ENCODE results near the gene CDH23. TPM values are rescaled to one million over a fixed set of nuclear protein-coding genes. Genes with fewer than 3 reads are reported as not detected.
A peak's percentile ranks its signal among the peaks of the same experiment; 100 is the strongest.

CDH23 gene
- total RNA-seq, 4 donors from 2014 or later, result 14.4 to 29.6 (median 19.7) TPM

DNA sequence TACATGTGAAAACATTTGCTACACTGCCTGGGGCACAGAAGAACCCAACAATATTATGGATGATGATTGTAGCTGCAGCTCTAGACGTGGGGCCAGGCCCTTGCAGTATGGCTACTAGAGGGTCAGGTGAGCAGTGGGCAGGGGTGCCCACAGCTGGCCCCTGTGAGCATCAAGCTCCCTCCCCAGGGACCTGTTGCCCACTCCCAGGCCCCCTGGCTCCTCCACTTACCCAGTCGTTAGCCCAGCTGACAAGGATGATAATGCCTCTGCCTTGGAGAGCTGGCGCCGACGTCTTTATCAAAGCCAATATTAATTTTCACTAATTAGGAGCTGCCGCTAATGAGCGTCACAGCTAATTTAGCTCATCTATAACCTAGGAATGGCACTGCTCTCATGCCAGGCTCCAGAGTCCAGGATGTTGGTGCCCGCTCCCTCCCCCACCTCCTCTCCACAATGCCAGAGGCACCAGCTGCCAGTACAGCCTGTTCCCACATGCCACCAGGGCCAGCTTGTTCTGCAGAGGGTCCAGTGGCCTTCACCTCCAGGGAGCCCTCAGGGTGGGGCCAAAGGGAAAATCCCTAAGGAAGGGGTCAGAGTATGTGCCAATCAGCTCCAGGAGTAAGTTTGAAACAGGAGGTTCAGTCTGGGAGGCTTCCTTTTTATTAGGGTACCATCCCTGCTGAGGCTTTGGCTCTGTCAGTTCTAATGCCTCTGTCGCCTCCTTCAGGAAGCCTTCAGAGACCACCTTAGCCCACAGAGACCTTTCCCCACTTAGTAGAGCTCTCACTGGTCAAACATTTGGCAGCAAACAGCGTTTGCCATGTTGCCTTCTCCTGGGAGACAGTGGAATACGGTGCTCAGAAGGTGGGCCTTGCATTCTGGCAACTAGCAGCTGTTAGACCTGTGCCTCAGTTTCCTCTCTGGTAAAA, 77.2 kb downstream of the CDH23 start:
- TF ChIP-seq POLR2AphosphoS5 (IDR thresholded peaks at IDR 0.05), result no peak
- no peak for TF ChIP-seq EP300 (IDR thresholded peaks at IDR 0.05)
- no peak for TF ChIP-seq POLR2A (IDR thresholded peaks at IDR 0.05; ENCODE audit: low read depth)
- TF ChIP-seq CTCF (IDR thresholded peaks at IDR 0.05), result no peak
- H3K4me1 ChIP-seq, result peaks cover 48 to 58% (median 54%) of the 10 kb centered on the region in 4 donors
- H3K9me3 ChIP-seq, result no peaks in the 10 kb centered on the region
- no peaks in the 10 kb centered on the region for H3K27me3 ChIP-seq
- no peak for DNase-seq (ENCODE audit: extremely low spot score)
- H3K4me3 ChIP-seq, result no peak overlapping the region
- H3K36me3 ChIP-seq, result no peaks in the 10 kb centered on the region
- H3K27ac ChIP-seq (replicated peaks in 1 of 4), result no peak overlapping the region
- intact Hi-C loops (cut with DNase I), result loop anchor here (5.0 kb wide), 1 partner anchor 77 kb away; the partner anchor contains the start of gene CDH23
- 88% methylated on average over 10 of the region's 11 CpGs for WGBS

- WGBS, result 88% methylated on average over 7 of the region's 7 CpGs
- H3K4me3 ChIP-seq, result no peak overlapping the region
- no peaks in the 10 kb centered on the region for H3K27me3 ChIP-seq
- no peak overlapping the region for H3K27ac ChIP-seq (replicated peaks in 1 of 4)
- TF ChIP-seq CTCF (IDR thresholded peaks at IDR 0.05) (no peak), POLR2AphosphoS5 (IDR thresholded peaks at IDR 0.05) (no peak), POLR2A (IDR thresholded peaks at IDR 0.05; ENCODE audit: low read depth) (no peak), EP300 (IDR thresholded peaks at IDR 0.05) (no peak)
- intact Hi-C loops (cut with DNase I), result loop anchor here (5.0 kb wide), 1 partner anchor 77 kb away; the partner anchor contains the start of gene CDH23
- H3K4me1 ChIP-seq, result peaks cover 48 to 64% (median 54%) of the 10 kb centered on the region in 4 donors
- H3K9me3 ChIP-seq, result no peaks in the 10 kb centered on the region
- no peaks in the 10 kb centered on the region for H3K36me3 ChIP-seq
- DNase-seq (ENCODE audit: extremely low spot score), result no peak
Observed at GRCh38 chr10:71474702-71475242, 78.1 kb downstream of the CDH23 start.

- TF ChIP-seq POLR2AphosphoS5 (IDR thresholded peaks at IDR 0.05), result no peak
- TF ChIP-seq CTCF (IDR thresholded peaks at IDR 0.05), result no peak
- TF ChIP-seq POLR2A (IDR thresholded peaks at IDR 0.05; ENCODE audit: low read depth), result no peak
- TF ChIP-seq EP300 (IDR thresholded peaks at IDR 0.05), result no peak
- Histone ChIP-seq H3K4me3 (no peak overlapping the region), H3K27me3 (no peaks in the 10 kb centered on the region), H3K27ac (replicated peaks in 1 of 4) (no peak overlapping the region), H3K9me3 (no peaks in the 10 kb centered on the region), H3K4me1 (peaks cover 48 to 64% (median 54%) of the 10 kb centered on the region in 4 donors), H3K36me3 (no peaks in the 10 kb centered on the region)
- no peak for DNase-seq (ENCODE audit: extremely low spot score)
- 64% methylated on average over 13 of the region's 13 CpGs for WGBS
- intact Hi-C loops (cut with DNase I), result no loop called here
Observed at GRCh38 chr10:71475243-71475871, 78.6 kb downstream of the CDH23 start.

DNA sequence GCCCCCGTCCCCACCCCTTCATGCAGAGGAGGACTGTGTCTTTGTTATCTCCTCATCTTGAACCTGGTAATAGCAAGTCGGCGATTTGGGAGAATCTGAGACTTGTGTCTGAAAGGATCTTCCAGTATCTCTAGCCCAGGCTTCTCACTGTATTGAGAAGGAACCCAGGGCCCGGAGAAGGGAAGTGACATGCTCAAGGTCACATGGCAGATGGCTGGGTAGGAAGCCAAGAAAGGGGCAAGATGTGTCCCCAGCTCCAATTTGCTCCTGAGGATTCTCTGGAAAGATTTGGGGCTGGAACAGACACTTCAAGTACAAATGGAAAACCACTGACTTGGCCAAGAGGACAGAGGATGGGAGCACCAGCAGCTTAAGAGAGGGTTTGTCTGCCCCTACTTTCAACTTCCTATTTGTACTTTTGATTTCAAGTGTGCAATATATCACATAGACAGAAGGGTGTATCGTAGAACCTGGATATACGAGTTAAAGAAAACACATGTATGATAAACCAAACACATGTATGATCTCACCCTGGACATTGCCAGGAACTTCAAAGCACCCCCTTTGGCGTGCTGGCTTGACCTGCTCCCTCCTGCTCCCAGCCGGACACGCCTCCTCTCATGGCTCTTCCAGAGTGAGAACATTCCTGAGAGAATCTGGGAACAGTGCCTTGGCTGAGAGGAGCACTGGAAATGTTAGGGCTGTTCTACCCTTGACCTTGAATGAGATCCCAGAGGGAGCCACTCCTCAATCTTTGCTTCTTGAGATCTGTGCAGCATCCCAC, 79.7 kb downstream of the CDH23 start:
- H3K4me3 ChIP-seq, result no peak overlapping the region
- DNase-seq (ENCODE audit: extremely low spot score), result no peak
- H3K9me3 ChIP-seq, result no peaks in the 10 kb centered on the region
- H3K27ac ChIP-seq (replicated peaks in 1 of 4), result peak overlapping the region; percentile 15 to 66 (median 26)
- no peaks in the 10 kb centered on the region for H3K36me3 ChIP-seq
- intact Hi-C loops (cut with DNase I), result no loop called here
- peaks cover 48 to 64% (median 54%) of the 10 kb centered on the region in 4 donors for H3K4me1 ChIP-seq
- H3K27me3 ChIP-seq, result no peaks in the 10 kb centered on the region
- TF ChIP-seq POLR2AphosphoS5 (IDR thresholded peaks at IDR 0.05), result peak in 1 of 2 donors; percentile 59
- no peak for TF ChIP-seq POLR2A (IDR thresholded peaks at IDR 0.05; ENCODE audit: low read depth)
- TF ChIP-seq CTCF (IDR thresholded peaks at IDR 0.05), result no peak
- no peak for TF ChIP-seq EP300 (IDR thresholded peaks at IDR 0.05)
- WGBS, result 32% methylated on average over 8 of the region's 9 CpGs
